Measurements from ENCODE around the gene SLC34A2. TPM values are rescaled to one million over a fixed set of nuclear protein-coding genes. Genes with fewer than 3 reads are reported as not detected.

The SLC34A2 gene
- total RNA-seq, result not detected in 2 replicates

GRCh38 chr4:25654971-25655963, at the start of gene SLC34A2:
Gene SLC34A2 (plus strand): TSS chr4:25655851. CDS start chr4:25662501, 6,650 bp downstream.

Other genes with a start within 250 kb of the SLC34A2 start
- gene SEL1L3, start 207.1 kb downstream of the SLC34A2 start, total RNA-seq, result 9.0 and 9.9 TPM in 2 replicates

Measured in aortic smooth muscle cell (primary cell).